GM18907 (cell line): ENCODE data around the gene BAZ1A.

ENCODE experiments used
- ATAC-seq: cut with Tn5 transposase; IDR thresholded peaks from one replicate; pipeline ENCODE4 v1.9.1; 2021; ENCODE audit warnings: mild to moderate bottlenecking, moderate library complexity; ENCODE audit not compliant: unreplicated experiment

The BAZ1A gene

GRCh38 chr14:34732802-34733201 lies 142.4 kb downstream of the BAZ1A start:
- no peak for ATAC-seq

DNA sequence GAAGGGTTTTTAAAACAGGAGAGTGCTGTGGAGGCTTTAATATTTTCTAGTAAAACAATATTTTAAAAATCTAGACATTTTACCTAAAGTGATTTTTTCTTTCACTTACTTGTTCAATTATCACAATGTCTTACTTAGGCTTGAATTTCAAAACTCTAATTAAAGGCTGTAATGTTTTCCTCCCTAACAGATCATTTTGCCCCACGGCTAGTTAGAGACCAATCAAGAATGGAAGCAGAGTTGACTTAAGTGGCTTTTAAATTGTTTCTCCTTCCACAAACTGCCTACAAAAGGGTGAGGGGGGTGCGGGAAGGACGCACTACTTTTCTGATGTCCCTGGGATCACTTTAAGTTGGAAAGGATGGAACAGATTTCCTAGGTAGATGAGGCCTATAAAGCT lies 151.3 kb downstream of the BAZ1A start:
- no peak for ATAC-seq

- ATAC-seq = no peak
Observed at GRCh38 chr14:34722723-34723545, 152.2 kb downstream of the BAZ1A start.

DNA sequence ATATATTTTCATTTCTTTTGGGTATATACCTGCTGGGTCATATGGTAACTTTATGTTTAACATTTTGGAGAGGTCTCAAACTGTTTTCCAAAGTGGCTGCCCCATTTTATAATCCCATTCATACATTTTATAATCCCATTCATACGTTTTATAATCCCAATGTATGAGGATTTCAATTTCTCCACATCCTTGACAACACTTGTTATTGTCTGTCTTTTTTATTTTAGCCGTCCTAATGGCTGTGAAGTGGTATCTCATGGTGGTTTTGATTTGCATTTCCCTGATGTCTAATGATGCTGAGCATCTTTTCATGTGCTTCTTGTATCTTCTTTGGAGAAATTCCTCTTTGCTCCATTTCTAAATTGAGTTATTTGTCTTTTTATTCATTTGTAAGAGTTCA lies 154.0 kb downstream of the BAZ1A start:
- no peak for ATAC-seq

DNA sequence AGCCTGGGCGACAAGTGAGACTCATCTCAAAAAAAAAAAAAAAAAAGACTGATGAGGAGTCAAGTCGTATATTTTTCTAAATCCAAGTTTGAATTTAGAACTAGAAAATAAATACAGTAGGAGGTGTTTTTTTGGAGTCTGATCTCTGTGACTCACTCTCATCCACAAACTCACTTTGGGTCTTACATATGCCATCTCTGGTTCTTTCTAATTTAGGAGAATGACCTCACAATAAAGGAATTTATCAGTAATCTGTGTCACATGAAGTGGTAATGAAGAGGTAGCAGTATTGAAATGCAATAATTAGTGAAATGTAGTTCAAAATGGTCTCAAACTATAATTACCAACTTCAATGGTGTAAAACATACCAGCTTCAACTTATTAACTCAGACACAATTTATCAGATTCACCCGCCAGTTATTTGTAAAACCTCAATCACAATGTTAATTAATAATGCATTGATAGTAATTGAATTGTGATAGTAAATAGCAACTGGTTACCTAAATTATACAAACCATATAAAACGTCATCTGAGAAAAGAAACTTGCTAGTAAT lies 156.3 kb downstream of the BAZ1A start:
- ATAC-seq = no peak

DNA sequence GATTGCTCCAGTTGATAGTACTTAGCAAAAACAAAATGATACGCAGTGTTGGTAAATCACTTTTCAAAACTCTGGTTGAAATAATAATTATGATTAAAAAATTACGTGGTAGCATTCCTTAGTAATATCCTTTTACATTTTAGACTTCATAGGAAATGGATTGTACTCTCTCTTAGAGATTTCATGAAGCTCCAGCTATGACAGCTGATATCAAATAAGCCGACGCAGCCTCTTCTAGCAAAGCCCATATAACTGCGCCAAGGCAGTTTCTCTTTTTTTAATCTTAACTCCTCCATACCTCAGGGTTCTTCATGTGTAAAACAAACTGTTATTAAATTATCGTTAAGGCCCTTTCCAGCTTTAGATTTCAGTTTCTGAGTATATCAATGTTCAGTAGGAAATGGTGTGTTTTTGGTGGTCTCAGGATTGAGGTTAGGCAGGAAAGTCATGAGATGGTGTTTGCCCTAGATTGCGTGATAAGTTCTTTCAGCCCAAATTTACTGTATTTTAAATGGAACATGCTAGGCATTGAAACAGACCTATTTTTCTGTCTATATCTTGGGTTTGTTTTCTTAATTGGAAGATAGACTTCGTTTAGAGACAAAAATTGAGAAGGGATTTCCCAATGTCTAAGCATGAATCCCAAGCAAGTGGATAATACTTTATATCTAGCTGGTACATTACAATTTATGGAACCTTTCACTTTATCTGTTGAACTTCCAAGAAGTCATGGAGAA lies 159.9 kb downstream of the BAZ1A start:
- no peak for ATAC-seq

DNA sequence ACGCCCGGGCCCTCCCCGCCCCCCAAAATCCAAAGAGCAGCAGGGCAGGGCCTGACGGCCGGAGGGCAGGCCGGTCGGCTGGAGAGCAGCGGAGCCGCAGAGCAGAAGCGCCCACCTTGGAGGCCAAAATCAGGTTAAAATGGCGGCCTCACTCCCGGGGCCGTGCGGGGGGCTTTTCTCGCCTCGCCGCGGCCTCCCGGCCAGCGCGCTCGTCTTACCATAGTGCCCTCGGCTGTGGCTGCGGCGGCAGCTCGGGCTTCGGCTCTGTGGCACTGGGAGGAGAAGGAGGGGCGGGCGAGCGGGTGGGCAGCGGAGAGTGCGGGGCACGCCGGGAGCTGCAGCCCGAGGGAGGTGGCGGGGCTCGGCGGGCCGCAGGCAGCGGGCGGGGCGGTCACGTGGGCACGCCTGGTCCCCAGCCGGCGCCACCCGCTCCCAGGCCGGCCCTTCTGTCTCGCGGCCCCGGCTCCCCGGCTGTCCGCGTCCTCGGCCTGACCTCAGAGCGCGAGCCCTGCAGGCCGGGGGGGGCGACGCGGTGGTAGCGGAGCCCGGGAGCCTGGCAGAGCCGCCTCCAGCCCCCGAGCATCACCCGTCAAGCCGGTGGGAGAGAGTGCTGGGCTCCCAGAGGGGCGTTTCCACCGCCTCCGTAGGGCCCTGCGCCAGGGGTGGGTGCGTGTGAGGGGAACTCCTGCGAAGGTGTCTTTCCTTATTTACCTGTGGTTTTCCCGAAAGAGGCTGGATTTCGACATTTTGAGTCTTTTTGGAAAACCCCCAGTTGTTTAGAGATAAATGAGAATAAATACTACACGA lies 160.6 kb downstream of the BAZ1A start, which contains the start of gene CFL2:
Gene CFL2 (minus strand): TSS at position 274 of the 807 bp plus-strand sequence. CDS start 53 bp downstream, at position 221.
- ATAC-seq = peak; percentile 85

DNA sequence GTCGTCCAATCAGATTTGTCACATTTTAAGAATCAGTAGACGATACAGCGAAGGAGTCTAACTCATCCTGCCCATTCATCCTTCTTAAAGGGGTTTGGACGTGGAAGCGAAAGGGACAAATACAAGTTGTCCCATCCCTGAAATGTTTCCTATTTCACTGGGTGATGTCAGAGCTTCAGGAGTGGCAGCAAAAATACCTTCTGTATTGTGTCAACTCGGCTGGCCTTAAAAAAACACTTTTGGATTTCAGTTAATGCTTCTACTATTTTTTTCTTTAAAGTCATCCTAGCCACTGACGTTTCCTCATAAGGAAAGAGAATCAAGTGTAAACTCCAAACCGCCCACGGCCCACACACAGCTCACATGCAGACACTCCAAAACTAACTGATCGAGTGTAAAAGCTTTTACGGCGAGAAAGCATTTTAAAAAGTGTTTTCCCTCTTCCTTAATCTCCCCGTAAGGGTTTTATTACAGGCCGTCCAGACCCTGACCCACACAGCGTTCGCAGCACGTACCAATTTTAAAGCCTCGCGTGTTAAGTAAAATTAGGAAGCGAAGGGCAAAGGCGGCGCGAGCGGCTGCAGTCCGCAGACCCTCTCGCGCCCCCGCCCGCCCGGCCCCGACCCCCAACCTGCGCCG lies 161.4 kb downstream of the BAZ1A start:
- peak; percentile 5 for ATAC-seq

GRCh38 chr14:34713122-34713680 lies 162.0 kb downstream of the BAZ1A start:
- ATAC-seq = no peak

- ATAC-seq = no peak
Observed at GRCh38 chr14:34711796-34712712, 163.1 kb downstream of the BAZ1A start.

DNA sequence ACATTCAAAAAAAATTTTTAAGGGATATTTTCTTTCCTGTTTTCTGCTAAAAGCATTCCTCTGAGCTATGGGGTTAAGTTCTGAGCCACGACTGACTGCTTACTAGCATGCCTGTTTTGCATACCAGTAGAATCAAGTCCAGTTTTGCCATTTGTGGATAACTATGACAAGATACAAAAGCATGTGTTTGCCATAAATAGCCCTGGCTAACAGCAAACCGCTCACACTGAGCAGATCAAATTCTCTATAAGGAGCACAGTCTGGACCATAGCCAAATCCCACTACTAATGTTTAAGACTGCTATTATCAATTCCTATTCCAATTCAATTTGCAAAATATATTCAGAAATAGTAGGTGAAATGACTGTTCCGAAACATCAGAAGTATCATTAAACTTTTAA lies 164.0 kb downstream of the BAZ1A start:
- no peak for ATAC-seq

DNA sequence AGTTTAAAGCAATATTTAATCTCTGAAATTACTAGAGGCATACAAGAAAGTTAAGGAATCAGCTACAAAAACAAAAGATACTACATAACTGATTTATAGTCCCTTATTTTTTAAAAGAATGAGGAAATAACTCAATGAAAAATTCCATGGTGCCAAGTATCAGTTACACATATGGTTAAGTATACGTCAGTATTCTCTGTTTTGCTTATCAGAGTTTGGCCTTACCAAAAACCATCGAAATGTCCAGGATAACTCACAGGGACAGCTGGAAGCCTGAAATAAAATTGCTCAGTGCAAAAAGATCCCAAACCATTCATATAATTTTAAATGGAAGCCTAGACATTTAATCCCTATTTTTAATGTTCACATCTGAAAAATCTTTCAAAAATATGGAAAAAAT lies 164.4 kb downstream of the BAZ1A start:
- no peak for ATAC-seq

- no peak for ATAC-seq
Observed at GRCh38 chr14:34710006-34710405, 165.2 kb downstream of the BAZ1A start.

DNA sequence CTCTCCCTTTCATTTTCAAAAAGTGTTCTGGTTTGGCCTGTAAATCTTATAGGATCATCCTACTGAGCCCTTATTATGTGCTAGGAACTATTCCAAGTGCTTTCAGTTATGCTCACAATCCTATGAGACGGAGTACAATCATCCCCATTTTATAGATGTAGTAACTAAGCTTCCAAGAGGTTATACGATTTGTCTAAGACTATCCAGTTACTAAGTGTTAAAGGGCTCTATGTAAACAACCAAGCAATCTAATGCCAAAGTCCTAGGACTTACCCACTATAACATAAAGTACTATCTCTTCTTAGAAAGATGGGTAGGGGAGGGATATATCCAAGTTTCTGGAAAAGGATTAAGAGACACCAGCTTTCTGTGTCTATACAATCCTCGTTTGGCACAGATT lies 167.4 kb downstream of the BAZ1A start:
- no peak for ATAC-seq
